EH (cell line): ENCODE results near the gene PACRG.

ENCODE experiments used
- DNase-seq: peaks from one replicate; pipeline ENCODE4 v3.0.0-alpha.2; 2015; ENCODE audit warnings: low read depth

The PACRG gene

DNA sequence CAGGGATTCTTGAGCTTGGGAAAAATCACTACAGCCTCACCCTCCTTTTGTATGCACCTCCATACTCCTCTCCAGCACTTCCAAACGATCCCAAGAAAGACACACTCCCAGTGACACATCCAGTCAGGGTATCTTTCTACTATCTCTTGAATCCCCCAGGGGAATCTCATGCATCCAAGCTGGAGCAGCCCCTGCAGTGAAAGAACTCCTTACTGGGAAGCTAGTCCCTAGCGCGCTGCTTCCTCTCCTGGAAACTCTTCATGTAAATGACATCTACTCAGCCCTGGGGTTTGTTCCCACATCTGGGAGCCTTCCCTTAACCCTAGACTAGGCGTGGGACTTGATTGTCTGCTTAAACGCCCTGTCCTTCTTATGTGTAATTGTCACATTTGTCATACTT lies 357.7 kb downstream of the PACRG start:
- no peak for DNase-seq

DNA sequence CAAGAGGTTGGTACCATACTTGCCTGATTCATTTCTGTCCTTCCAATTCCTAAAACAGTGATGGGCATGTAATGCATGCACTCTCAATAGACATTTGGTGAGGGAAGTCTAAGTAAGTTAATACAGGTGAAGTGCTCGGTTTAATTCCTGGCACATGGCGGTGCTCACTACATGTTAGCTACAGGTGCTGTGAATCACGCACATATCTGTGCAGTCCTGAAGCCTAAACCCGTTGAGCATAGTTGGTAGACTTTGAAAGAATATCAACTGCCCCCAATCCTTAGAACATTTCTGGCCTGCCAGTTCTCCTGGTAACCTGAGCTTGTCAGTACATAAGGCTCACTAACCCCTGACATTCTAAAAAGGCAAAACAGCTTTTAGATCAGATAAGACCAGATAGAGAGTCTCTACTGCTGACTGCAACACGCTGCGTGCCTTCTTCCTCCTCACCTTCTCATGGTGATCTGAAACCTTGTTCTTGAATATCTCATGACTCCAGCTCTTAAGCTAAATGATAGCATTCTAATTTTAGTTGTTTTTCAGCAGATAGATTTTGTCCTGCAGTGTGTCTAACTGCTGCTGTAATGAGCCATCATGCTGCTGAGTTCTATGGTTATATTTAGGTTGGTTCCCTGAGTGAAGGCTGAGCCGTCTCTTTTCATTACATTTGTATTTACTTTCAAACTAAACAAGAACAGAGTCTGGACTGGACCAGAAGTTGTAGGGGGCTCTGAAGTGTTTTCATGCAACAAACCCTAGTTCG lies 358.3 kb downstream of the PACRG start:
- DNase-seq, result no peak

DNA sequence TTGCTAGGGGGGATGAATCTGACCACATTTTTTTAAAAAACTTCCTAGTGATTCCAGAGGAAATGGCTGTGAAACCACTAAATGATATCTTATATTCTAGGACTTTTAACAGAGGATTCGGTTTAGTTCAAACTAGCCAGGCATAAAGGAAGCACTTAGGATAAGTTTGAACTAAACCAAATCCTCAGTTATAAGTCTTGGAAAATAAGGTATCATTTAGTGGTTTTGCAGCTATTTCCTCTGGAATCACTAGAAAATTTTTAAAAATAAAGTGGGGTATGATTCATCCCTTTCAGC lies 358.8 kb downstream of the PACRG start:
- DNase-seq, result no peak

DNA sequence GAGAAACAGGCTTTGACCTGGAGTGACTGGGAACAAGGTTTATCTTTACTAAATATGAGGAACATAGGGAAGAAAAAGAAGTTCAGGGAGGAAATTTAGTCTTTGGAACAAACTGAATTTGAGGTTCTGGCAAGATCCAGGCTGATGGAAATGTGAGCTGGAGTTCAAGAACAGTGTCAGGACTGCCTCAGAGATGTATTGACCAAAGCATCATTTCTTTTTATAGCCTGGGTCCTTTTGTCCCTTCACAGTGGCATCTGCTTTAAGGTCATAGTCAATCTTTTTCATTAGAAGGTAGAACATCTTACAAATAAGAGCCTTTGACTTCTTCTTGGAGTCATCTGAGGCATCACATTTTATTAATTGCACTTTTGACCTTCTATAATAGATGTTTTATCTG lies 360.2 kb downstream of the PACRG start:
- no peak for DNase-seq

DNA sequence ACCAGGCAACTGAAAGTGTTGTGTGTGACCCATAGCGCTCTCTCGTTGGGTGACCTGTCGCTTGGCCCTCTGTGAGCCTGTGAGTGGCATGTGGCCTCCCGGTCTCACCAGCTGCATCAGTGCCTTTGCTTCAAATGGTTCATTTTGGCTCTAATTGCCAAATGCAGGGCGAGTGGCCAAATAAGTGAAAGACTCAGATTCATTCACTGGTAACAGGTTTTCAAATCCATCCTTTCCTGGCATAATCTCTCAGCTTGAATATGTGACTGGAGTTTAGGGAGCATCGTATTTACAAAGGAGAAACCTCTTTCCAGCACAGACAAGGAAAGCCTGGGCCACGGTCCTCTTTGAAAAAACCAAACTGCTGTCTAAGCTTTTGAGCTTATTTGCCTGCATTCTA lies 365.1 kb downstream of the PACRG start:
- no peak for DNase-seq

- DNase-seq, result no peak
These were observed 367.1 kb downstream of the PACRG start for GRCh38 chr6:163094881-163095280.

- no peak for DNase-seq
These were observed 367.6 kb downstream of the PACRG start for GRCh38 chr6:163095401-163095800.

- DNase-seq, result no peak
These were observed 371.2 kb downstream of the PACRG start for GRCh38 chr6:163098827-163099479.

DNA sequence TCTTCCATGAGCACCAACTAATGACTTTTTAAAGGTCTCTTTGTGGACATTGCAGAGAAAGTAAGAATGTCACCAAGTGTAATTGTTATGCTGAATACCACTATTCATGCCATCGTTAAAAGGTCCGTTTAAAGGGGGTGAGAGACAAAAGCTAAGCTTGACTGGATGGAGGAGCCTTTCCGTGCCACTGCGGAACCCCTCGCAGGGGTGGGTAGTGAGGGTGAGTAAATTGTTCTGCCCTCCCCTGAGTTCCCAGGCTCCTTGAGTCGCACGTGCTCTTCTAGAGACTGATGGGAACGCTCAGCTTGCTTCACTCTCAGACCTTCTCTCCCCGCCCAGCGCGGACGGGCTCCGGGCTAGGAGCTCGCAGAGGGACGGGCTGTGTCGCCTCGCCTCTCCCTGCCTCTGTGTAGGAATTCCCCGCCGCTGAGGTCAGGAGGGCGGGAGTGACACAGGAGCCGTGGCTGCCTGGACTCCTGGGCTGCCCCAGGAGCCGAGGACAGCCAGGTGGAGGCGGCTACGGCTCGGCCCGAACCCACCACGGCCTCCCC lies 371.9 kb downstream of the PACRG start:
- DNase-seq, result no peak

- no peak for DNase-seq
These were observed 372.5 kb downstream of the PACRG start for GRCh38 chr6:163100259-163100658.

GRCh38 chr6:163113358-163113962 lies 385.7 kb downstream of the PACRG start:
- DNase-seq, result no peak

DNA sequence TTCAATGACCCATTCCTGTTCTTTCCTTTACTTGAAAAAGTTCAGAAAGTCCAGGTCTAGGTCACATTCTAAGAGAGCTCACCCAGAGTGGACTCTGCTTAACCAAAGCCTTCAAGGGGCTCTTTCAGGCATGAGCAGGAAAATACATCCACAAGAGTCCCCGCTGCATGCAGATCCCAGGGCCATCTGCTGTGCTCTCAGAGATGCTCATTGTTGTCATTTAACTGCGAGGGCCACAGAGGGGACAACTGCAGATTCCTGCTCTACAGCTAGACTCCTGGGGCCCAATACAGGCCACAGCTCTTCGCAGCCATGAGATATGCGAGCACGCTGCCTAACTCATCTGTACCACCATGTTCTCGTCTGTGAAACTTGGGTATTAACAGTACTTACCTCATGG lies 391.2 kb downstream of the PACRG start:
- DNase-seq, result no peak

DNA sequence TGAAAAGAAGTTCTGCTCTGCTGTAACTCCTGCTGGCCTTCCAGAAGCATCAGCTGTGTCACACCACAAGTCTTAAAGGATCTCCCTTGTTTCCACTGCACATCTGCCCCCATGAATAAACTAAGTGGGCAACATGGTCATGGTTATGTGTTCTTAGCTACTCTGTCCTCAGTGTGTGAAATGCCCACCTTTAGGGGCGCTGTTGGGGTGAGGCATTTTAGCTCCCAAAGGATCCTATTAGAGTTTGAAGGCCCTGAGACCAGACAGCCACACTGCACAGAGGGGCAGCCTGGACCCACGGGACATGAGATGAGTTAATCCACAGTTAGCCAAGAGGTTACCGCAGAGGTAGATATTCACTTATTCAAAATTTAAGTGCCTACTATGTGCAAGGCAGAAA lies 392.4 kb downstream of the PACRG start:
- DNase-seq, result no peak

- DNase-seq, result no peak
These were observed 393.5 kb downstream of the PACRG start for GRCh38 chr6:163121270-163121669.

- DNase-seq, result no peak
These were observed 394.6 kb downstream of the PACRG start for GRCh38 chr6:163122365-163122764.

DNA sequence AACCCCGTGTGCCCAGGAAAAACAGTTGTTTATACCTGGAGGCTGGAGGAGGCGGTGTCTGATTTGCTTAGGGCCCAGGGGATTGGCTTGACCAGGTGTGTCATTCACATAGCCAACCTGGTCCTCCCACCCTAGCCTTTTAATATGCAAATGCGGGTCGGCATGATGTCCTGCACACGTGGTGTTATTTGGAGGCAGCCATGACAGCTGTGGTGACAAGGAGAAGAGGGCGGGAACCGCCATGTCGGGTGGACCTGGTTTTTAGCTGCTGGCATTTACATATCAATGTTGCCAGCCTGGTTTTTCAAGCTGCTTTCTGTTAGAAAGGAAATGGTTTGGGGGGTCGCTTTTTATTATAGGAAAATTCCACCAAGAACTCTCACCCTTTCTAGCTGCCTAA lies 395.3 kb downstream of the PACRG start:
- no peak for DNase-seq

- no peak for DNase-seq
These were observed 399.0 kb downstream of the PACRG start for GRCh38 chr6:163126741-163127140.

DNA sequence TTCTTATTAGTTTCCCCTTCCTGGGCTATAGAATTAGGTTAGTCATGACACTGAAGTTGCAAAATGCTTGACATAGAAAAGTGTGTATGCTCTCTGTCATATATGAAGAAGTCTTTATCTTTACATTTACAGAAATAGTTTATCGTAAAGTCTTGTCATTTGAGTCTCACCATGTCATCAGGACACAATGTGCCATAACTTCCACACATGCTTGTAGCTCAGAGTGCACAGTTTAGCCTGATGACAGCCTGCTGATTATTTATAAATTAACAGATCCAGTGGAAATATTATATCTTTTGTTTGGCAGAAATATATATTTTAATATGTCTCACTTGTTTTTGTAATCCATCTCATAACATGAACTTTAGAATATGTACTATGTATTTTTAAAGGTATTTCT lies 399.8 kb downstream of the PACRG start:
- DNase-seq, result no peak

- DNase-seq, result no peak
These were observed 400.6 kb downstream of the PACRG start for GRCh38 chr6:163128324-163128723.

DNA sequence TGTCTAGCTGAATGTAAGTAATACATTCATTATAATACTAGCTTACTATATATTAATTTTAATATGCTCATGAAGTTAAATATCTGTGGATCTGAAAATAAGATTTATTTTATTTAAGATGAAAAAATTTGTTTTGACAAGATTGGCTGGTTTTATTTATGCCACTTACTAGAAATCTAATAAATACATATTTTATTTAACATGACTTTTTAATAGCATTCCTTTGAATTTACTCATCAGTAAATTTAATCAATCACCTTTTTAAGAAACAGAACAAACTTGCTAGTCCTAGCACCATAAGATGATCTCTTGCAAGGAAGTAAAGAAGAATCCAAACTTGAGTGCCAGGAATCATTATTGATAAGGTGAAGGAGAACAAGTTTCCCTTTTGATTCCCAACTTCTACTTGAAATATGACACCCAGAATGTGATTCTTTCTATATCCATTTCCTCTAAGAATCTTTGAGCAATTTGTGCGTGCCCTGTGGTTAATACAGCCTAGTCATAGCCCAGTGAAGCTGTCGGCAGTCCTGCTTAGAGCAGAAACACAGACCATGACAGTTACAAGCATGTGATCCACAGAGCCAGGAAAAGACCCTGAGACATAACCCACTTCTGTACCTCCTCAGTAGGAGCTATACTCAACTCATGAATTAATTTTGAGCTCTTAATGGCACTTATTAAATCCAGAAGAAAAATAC lies 404.4 kb downstream of the PACRG start:
- DNase-seq, result no peak

GRCh38 chr6:163133017-163133416 lies 405.2 kb downstream of the PACRG start:
- DNase-seq, result no peak

DNA sequence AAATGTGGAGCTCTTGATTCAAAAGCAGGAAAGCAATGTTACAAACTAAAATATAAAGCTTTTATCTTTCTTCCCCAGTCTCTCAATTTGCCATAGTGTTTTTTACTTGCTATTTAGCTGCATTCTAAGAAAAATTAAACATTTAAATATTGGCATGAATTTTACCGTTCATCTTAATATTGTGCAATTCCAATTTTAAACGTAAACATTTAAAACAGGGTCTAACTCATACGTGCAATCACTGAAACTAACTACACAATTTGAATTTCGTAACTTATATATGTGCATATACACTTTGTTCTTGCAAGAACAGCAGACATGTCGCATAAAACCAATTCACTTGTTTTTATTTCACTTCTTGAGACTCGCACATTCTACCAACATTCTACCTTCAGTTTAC lies 405.9 kb downstream of the PACRG start:
- DNase-seq, result no peak
